Retinal pigment epithelial cell (primary cell): ENCODE data around the gene NEURL1.

Source experiments
- DNase-seq: peaks from one replicate; pipeline ENCODE4 v3.0.0-alpha.2; 2010; ENCODE audit warnings: low read depth
- H3K4me3 ChIP-seq: 2 replicates; pipeline ENCODE4 v1.5.1; 2011; ENCODE audit warnings: mild to moderate bottlenecking, low read length, control low read depth, moderate library complexity
- TF ChIP-seq, protein P1 (sequence below): conservative IDR thresholded peaks from 2 replicates; pipeline ENCODE4 v1.5.1; 2011; ENCODE audit warnings: low read depth, low read length, control low read depth, inconsistent platforms

The NEURL1 gene

DNA sequence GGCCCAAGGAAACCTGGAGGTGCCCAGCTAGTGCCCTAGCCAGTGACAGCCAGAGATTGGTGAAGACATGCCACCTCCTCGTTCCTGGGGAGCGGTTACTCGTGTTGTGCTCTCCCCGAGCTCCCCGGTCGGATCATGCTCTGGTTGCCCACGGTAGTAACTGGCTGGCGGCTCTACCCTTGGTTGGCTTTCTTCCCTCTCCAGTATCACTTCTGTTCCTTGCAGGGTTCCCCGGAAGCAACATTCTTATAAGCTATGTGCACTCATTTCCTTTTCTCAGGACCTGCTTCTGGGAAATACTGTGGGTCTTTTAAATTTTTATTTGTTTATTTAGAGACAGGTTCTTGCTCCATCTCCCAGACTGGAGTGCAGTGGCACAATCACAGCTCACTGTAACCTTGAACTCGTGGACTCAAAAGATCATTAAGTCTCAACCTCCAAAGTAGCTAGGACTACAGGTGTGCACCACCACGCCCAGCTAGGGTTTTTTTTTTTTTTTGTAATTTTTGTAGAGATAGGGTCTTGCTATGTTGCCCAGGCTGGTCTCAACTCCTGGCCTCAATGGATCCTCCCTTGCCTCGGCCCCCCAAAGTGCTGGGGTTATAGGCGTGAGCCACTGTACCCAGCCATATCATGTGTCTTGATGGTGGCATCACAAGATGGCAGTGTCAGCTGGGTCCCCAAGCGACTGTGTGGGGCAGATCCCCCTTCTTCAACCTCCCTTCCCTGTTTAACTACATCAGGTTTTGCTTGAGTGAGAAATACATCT lies 27.9 kb upstream of the NEURL1 start:
- H3K4me3 ChIP-seq: no peak overlapping the region
- TF ChIP-seq, protein P1, sequence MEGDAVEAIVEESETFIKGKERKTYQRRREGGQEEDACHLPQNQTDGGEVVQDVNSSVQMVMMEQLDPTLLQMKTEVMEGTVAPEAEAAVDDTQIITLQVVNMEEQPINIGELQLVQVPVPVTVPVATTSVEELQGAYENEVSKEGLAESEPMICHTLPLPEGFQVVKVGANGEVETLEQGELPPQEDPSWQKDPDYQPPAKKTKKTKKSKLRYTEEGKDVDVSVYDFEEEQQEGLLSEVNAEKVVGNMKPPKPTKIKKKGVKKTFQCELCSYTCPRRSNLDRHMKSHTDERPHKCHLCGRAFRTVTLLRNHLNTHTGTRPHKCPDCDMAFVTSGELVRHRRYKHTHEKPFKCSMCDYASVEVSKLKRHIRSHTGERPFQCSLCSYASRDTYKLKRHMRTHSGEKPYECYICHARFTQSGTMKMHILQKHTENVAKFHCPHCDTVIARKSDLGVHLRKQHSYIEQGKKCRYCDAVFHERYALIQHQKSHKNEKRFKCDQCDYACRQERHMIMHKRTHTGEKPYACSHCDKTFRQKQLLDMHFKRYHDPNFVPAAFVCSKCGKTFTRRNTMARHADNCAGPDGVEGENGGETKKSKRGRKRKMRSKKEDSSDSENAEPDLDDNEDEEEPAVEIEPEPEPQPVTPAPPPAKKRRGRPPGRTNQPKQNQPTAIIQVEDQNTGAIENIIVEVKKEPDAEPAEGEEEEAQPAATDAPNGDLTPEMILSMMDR: no peak
- no peak for DNase-seq

DNA sequence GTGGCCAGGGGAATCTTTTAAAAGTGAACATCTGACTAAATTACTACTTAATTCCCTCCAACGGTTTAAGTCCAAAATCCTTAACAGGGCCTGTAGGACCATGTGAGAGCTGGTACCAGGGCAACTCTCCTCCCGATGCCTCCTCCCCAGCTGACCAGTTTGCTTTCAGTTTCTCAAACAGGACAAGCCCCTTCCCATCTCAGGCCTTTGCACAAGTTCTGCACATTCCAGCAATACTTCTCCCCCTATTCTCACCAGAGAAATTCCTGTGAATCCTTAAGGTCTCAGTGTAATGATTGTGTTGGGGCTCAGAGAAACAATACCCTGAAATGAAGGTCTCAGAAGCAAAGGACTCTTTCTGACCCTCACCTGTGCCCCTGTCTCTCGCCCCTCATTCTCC lies 26.8 kb upstream of the NEURL1 start:
- H3K4me3 ChIP-seq: no peak overlapping the region
- TF ChIP-seq, protein P1: no peak
- DNase-seq: no peak

DNA sequence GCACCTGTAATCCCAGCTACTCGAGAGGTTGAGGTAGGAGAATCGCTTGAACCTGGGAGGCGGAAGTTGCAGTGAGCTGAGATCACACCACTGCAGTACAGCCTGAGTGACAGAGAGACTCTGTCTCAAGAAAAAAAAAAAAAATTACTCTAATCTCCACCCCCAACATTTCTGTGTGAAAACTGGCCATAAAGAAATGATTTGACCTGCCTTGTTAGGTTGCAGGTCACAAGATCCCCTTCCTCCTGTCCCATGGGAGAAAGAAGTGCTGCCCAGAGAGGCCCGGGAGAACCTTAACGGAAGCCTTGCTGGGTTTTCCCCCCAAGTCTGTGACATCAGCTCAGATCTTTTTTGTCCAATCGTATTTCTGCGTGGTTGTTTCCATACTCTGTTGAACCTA lies 26.1 kb upstream of the NEURL1 start:
- H3K4me3 ChIP-seq: no peak overlapping the region
- DNase-seq: no peak
- TF ChIP-seq, protein P1: no peak

DNA sequence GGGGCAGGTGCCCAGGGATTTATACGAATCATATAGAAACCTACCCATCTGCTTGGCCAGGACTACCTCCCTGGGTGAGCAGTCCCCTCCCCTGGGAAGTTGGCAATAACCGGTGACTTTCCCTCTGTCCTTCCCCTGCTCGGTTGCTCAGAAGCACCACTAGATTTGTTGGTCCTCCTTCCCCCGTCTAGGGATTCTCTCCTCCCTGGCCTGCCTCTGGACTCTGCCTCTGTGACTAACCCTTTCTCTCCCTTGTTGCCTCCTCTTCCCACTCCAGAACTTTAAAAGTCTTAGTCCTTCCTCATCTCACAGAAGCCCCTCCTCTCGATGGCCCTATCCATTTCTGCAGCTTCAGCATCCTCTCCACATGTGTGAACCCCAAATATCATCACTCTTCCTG lies 24.3 kb upstream of the NEURL1 start:
- H3K4me3 ChIP-seq: no peak overlapping the region
- no peak for DNase-seq
- TF ChIP-seq, protein P1: no peak

DNA sequence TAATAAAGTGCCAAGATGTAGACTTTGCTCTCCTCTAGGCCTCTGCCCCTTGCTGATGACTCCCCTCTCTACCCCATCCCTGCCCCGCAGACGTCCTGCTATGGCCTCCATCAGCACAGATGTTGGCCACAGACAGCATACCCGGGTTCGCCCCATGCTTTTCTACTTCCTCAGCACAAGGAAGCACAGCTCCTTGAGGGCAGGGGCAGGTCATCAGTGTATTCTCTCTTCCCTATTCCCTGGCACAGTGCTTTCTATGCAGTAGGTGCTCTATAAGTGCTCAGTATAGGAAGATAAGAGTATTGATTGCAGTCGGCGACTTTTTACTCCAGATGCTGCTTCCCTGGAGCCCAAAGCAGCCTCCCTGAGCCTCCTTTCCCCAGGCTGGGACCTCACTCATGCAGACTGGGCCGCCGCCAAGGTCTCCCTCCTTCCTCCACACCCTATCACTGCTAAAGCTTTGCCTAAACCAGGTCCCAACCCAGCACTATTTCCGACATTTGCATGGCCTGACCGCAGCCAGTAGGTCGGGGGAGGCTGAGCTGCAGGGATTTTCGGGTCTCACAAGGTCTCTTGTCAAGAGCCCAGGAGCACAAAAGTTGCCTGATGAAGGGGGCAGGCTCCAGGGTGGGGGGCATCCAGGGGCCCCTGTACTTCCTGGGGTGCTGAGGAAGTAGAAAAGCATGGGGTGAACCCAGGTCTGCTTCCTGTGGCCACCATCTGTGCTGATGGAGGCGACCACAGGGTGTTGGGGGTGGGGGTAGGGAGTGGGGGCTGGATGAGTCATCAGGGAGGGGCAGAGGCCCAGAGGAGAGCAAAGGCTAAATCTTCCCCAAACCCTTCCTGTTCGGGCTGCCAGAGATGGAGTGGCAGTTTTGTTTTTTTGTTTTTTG lies 22.5 kb upstream of the NEURL1 start:
- DNase-seq: no peak

DNA sequence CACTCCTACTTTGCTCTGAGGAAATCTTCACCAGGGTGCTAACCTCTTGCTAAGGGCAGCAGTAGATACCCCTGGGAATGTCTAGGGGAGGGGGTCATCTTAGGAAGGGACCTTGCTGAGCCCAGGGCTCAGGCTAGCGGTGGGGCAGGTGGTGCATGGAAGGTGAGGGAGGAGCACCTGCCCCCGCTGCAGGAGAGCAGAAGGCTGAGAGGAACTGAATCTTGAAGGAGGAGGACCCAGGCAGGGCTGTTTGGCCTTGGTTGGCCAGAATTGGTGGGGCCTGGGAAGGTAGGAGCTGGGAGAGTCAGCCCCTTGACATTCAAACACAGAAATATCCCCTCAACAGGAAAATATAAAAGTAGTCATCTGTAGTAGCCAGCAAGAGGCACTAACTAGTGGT lies 21.5 kb upstream of the NEURL1 start:
- no peak for DNase-seq
- no peak overlapping the region for H3K4me3 ChIP-seq
- TF ChIP-seq, protein P1: no peak

More for the DNA sequence above, 22.5 kb upstream of the NEURL1 start:
- TF ChIP-seq, protein P1: no peak
- H3K4me3 ChIP-seq: no peak overlapping the region
